Smooth muscle cell (in vitro differentiated cells): ENCODE measurements around the gene SLC17A7. TPM values are rescaled to one million over a fixed set of nuclear protein-coding genes. Genes with fewer than 3 reads are reported as not detected.

ENCODE experiments used
- DNase-seq: peaks from one replicate; lab custom pipeline; 2025; ENCODE audit not compliant: unreplicated experiment; lab: John Stamatoyannopoulos, UW
- H2AFZ ChIP-seq: fragments of 200-600 bp; sonication (generic); 2 replicates; pipeline ENCODE4 v1.6.0; 2016; ENCODE audit warnings: antibody characterized with exemption, low read depth, mild to moderate bottlenecking
- H3F3A ChIP-seq: fragments of 200-600 bp; sonication (generic); 2 replicates; pipeline ENCODE4 v1.6.0; 2017; ENCODE audit warnings: antibody characterized with exemption, low read depth
- H3K27ac ChIP-seq: fragments of 200-600 bp; sonication (generic); 2 replicates; pipeline ENCODE4 v1.5.1; 2016; ENCODE audit warnings: low read depth, mild to moderate bottlenecking
- H3K27me3 ChIP-seq: fragments of 200-600 bp; sonication (generic); 2 replicates; pipeline ENCODE4 v1.6.1; 2016; ENCODE audit warnings: low read depth, mild to moderate bottlenecking
- H3K36me3 ChIP-seq: fragments of 200-600 bp; sonication (generic); 2 replicates; pipeline ENCODE4 v1.5.1; 2016; ENCODE audit warnings: low read depth
- H3K4me1 ChIP-seq: fragments of 200-600 bp; sonication (generic); 2 replicates; pipeline ENCODE4 v1.5.1; 2016; ENCODE audit warnings: low read depth
- H3K4me2 ChIP-seq: fragments of 200-600 bp; sonication (generic); 2 replicates; pipeline ENCODE4 v1.6.0; 2016; ENCODE audit warnings: mild to moderate bottlenecking
- H3K4me3 ChIP-seq: fragments of 200-600 bp; sonication (generic); 2 replicates; pipeline ENCODE4 v1.5.1; 2016; ENCODE audit warnings: mild to moderate bottlenecking
- H3K79me2 ChIP-seq: fragments of 200-600 bp; sonication (generic); 2 replicates; pipeline ENCODE4 v1.6.0; 2016; ENCODE audit warnings: low read depth, mild to moderate bottlenecking
- H3K9ac ChIP-seq: fragments of 200-600 bp; sonication (generic); 2 replicates; pipeline ENCODE4 v1.6.0; 2016; ENCODE audit warnings: low read depth
- H3K9me3 ChIP-seq: fragments of 200-600 bp; sonication (generic); replicated peaks from 2 replicates; pipeline ENCODE4 v1.5.1; 2016; ENCODE audit warnings: low read depth
- H4K20me1 ChIP-seq: fragments of 200-600 bp; sonication (generic); 2 replicates; pipeline ENCODE4 v1.6.0; 2016; ENCODE audit warnings: low read depth
- CTCF ChIP-seq: fragments of 200-600 bp; sonication (generic); IDR thresholded peaks from 2 replicates; pipeline ENCODE4 v1.5.1; 2017; ENCODE audit warnings: borderline replicate concordance, mild to moderate bottlenecking, antibody characterized with exemption; ENCODE audit not compliant: insufficient read depth, poor library complexity, severe bottlenecking
- WGBS: methylation state at CpG from one replicate; pipeline ENCODE4 v1.1.7; 2016; ENCODE audit warnings: low lambda C conversion rate; 5-methylcytosine and 5-hydroxymethylcytosine counted together
- polyA plus RNA-seq: library from polyadenylated mRNA; unstranded; fragments of >200 nt; fragmentation: Nextera tagmentation; extraction: Ambion mirVana; gene quantifications from 2 replicates; pipeline ENCODE4 v1.2.1, GENCODE V29; 2016
- total RNA-seq: library from RNA; depleted of rRNA; stranded (reverse); fragments of >200 nt; gene quantifications from 2 replicates; pipeline ENCODE4 v1.2.3, GENCODE V29; 2014

The SLC17A7 gene
- total and polyA plus RNA-seq, 2 experiments from 2014 or later = 0.04 TPM; not detected in 1

GRCh38 chr19:49403404-49404187 lies 37.7 kb downstream of the SLC17A7 start:
- Histone ChIP-seq H3K27ac (no peak overlapping the region), H3F3A (no peaks in the 10 kb centered on the region), H3K27me3 (no peaks in the 10 kb centered on the region), H3K9ac (no peak overlapping the region), H3K4me2 (no peak overlapping the region), H3K36me3 (no peaks in the 10 kb centered on the region), H4K20me1 (no peaks in the 10 kb centered on the region), H3K4me1 (peaks cover 17% of the 10 kb centered on the region), H3K79me2 (no peaks in the 10 kb centered on the region), H3K9me3 (no peaks in the 10 kb centered on the region), H2AFZ (no peak overlapping the region), H3K4me3 (no peak overlapping the region)
- no peak for DNase-seq
- no peak for TF ChIP-seq CTCF
- 36% methylated on average over 7 of the region's 7 CpGs for WGBS

GRCh38 chr19:49400029-49400428 lies 41.3 kb downstream of the SLC17A7 start:
- H3K36me3 ChIP-seq = no peaks in the 10 kb centered on the region
- peaks cover 17% of the 10 kb centered on the region for H3K4me1 ChIP-seq
- WGBS = 80% methylated on average over 6 of the region's 6 CpGs
- H2AFZ ChIP-seq = no peak overlapping the region
- H3K4me3 ChIP-seq = no peak overlapping the region
- H3K9me3 ChIP-seq = no peaks in the 10 kb centered on the region
- H3K9ac ChIP-seq = no peak overlapping the region
- H3K4me2 ChIP-seq = no peak overlapping the region
- no peaks in the 10 kb centered on the region for H4K20me1 ChIP-seq
- H3F3A ChIP-seq = no peaks in the 10 kb centered on the region
- no peak for TF ChIP-seq CTCF
- no peak for DNase-seq
- no peaks in the 10 kb centered on the region for H3K27me3 ChIP-seq
- H3K27ac ChIP-seq = no peak overlapping the region
- H3K79me2 ChIP-seq = no peaks in the 10 kb centered on the region

- TF ChIP-seq CTCF = no peak
- no peak overlapping the region for H2AFZ ChIP-seq
- no peak overlapping the region for H3K4me3 ChIP-seq
- WGBS = 92% methylated on average over 6 of the region's 6 CpGs
- DNase-seq = no peak
- no peak overlapping the region for H3K9ac ChIP-seq
- H3K9me3 ChIP-seq = no peaks in the 10 kb centered on the region
- no peak overlapping the region for H3K27ac ChIP-seq
- H3K4me2 ChIP-seq = no peak overlapping the region
- no peaks in the 10 kb centered on the region for H3K79me2 ChIP-seq
- no peaks in the 10 kb centered on the region for H4K20me1 ChIP-seq
- peaks cover 9% of the 10 kb centered on the region for H3K4me1 ChIP-seq
- peaks cover 5% of the 10 kb centered on the region for H3K27me3 ChIP-seq
- no peaks in the 10 kb centered on the region for H3K36me3 ChIP-seq
- no peaks in the 10 kb centered on the region for H3F3A ChIP-seq
Measured at GRCh38 chr19:49398931-49399330, 42.4 kb downstream of the SLC17A7 start.
